Epithelial cell of proximal tubule (primary cell): Measurements from ENCODE around the gene SLC5A2. TPM values are rescaled to one million over a fixed set of nuclear protein-coding genes. Genes with fewer than 3 reads are reported as not detected.
"Not testable (repeated sequence)": the region's sequence is repeated elsewhere in the genome, so short reads cannot be mapped to it uniquely, and the experiment has no call there.

Source experiments
- DNase-seq: peaks from one replicate; pipeline ENCODE4 v3.0.0-alpha.2; 2011; ENCODE audit warnings: low read depth
- H3K4me3 ChIP-seq: 2 replicates; pipeline ENCODE4 v1.5.1; 2011; ENCODE audit warnings: low read depth, mild to moderate bottlenecking, low read length
- total RNA-seq: library from RNA; depleted of rRNA; stranded (reverse); fragments of >200 nt; gene quantifications from 2 replicates; pipeline ENCODE4 v1.2.3, GENCODE V29; 2015
- TF ChIP-seq, protein P1 (sequence below): conservative IDR thresholded peaks from 2 replicates; pipeline ENCODE4 v1.5.1; 2012; ENCODE audit warnings: low read depth, mild to moderate bottlenecking, low read length

The SLC5A2 gene
- total RNA-seq, 1 donor from 2014 or later, result not detected

DNA sequence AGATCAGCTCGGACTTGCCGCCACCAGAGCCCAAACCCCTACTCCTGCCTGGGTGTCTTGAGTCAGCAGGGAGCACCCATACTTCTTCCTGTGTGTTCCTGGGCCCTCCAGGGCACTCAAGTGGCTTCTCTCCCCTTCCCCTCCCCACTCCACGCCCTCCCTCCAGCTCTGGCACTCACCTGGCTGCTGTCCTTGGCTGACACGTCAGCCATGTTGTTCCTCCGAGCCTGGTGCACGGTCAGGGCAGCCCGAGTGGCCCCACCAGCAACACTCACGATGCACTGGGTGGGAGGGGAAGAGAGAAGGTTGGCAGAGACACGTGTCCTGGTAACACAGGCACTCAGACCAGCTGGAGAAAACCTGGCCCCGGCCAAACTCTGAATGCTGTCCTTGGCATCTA lies 13.7 kb downstream of the SLC5A2 start:
- DNase-seq, result no peak
- no peak overlapping the region for H3K4me3 ChIP-seq
- TF ChIP-seq, protein P1, sequence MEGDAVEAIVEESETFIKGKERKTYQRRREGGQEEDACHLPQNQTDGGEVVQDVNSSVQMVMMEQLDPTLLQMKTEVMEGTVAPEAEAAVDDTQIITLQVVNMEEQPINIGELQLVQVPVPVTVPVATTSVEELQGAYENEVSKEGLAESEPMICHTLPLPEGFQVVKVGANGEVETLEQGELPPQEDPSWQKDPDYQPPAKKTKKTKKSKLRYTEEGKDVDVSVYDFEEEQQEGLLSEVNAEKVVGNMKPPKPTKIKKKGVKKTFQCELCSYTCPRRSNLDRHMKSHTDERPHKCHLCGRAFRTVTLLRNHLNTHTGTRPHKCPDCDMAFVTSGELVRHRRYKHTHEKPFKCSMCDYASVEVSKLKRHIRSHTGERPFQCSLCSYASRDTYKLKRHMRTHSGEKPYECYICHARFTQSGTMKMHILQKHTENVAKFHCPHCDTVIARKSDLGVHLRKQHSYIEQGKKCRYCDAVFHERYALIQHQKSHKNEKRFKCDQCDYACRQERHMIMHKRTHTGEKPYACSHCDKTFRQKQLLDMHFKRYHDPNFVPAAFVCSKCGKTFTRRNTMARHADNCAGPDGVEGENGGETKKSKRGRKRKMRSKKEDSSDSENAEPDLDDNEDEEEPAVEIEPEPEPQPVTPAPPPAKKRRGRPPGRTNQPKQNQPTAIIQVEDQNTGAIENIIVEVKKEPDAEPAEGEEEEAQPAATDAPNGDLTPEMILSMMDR, result no peak

DNA sequence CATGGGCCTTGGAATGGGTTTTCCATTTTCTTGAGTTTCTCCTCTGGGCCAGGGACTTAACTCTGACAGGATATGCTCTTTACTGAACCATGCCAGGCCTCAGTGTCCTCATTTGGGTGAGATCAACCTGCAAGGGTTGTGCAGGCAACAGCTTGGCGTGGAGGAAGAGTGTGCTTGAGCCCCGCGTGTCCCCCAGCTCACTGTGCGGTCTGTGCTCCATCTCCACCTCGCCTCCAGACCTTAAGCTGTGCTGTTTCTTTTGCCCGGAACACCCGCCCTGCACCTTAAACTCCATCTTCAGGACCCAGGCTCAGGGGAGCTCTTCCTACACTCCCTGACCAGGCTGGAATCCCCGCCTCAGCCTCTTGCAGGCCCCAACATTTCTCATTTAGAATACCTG lies 15.6 kb downstream of the SLC5A2 start:
- H3K4me3 ChIP-seq, result no peak overlapping the region
- TF ChIP-seq, protein P1, result no peak
- DNase-seq, result no peak

DNA sequence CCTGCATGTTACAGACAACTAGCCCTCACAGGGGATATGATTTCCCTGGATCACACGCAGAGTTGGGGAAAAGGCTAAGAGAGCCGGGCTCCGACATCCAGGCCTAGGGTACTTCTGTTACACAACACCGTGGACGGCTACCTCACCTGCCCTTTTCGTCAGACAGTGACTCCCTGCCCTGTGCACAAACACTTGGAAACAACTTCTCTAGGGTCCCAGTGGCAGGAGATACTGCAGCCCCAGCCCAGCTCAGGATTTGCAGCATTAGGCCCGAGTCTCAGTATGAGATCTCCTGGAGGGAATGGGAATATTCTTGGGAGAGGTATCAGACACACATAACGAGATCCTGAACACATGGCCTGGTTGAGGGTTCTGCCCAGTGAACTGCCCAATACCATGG lies 17.0 kb downstream of the SLC5A2 start:
- no peak overlapping the region for H3K4me3 ChIP-seq
- TF ChIP-seq, protein P1, result no peak
- DNase-seq, result no peak

DNA sequence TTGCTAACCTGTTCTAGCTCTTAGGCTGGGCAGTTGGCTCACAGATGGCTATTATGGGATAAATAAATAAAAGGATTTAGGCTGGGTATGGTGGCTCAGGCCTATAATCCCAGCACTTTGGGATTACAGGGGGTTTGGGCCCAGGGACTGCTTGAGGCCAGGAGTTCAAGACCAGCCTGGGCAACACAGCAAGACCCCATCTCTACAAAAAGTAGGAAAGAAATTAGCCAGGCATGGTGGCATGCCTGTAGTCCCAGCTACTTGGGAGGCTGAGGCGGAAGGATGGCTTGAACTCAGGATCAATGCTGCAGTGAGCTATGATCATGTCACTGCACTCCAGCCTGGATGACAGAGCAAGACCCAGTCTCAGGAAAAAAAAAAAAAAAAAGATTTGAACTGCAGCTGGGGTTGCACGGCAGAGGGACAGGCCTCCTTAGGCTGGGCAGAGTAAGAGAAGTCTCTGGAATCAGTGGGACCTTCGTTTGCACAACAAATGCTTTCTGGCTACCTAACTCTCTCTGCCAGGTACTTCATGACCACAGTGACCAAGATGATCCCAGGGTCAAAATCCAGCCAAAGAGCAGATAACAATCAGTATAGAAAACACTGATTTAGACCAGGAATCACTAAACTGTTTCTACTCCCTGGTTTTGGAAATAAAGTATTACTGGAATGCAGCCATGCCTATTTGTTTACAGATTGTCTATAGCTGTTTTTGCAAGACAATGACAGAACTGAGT lies 18.5 kb downstream of the SLC5A2 start:
- TF ChIP-seq, protein P1, result no peak
- no peak for DNase-seq
- H3K4me3 ChIP-seq, result no peak overlapping the region

DNA sequence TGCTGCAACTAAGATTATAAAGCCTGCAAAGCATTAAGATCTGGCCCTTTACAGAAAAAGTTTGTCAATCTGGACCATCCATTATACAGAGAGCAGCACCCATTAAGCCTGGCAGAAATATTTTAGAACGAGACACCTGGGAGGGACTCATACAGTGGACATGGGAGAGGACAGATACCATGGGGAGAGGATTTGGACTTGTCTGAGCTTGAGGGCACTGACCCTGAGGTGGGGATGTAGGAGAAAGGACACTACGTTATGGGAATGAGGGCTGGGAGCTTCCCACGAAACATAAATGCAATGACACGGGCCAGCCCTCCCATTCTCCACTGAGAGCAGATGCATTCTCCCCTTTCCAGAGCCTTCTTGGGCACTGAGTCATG lies 19.0 kb downstream of the SLC5A2 start:
- TF ChIP-seq, protein P1, result no peak
- no peak for DNase-seq
- H3K4me3 ChIP-seq, result no peak overlapping the region

DNA sequence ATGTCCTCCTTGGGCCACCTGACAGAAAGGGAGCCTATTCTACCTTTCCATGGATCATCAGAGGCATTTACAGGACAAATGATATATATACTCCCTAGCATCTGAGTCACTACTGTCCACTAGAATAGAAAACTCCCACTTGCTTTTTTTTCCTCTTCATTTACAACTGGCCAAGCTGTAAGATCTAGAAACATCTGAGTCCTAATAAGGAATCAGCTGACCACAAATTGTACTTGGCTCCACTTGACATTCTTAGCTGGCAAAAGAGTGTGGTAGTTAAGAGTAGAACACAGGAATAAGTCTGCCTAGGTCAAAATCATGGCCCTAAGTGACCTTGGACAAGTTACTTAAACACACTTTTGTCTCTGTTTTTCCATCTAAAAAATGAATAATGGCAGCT lies 20.1 kb downstream of the SLC5A2 start:
- H3K4me3 ChIP-seq, result no peak overlapping the region
- DNase-seq, result no peak
- TF ChIP-seq, protein P1, result no peak

DNA sequence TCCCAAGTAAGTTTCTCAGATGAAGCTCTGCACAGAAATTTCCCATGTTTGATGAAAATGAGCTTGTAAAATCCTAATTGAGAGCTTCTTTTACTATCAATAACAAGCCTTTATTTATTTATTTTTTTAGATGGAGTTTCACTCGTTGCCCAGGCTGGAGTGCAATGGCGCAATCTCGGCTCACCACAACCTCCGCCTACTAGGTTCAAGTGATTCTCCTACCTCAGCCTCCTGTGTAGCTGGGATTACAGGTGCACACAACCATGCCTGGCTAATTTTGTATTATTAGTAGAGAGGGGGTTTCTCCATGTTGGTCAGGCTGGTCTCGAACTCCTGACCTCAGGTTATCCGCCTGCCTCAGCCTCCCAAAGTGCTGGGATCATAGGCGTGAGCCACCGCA lies 20.6 kb downstream of the SLC5A2 start:
- DNase-seq, H3K4me3 ChIP-seq: not testable (repeated sequence)
